Suprapubic skin (tissue), 4 donors: ENCODE results near the gene SLC12A1.

Experiments used
- EP300 ChIP-seq: sonication (generic); formaldehyde crosslinking; IDR thresholded peaks from one replicate; pipeline ENCODE4 v1.6.1; 2017; ENCODE audit warnings: antibody characterized with exemption
- POLR2A ChIP-seq, 2 donors: fragments of 450-650 bp; IDR thresholded peaks; one replicate each; pipeline ENCODE4 v1.6.1; 2017; ENCODE audit warnings: antibody characterized with exemption in 2 of 2, mild to moderate bottlenecking in 2 of 2, moderate library complexity in 2 of 2
- POLR2AphosphoS5 ChIP-seq, 3 donors: sonication (generic); formaldehyde crosslinking; IDR thresholded peaks; one replicate each; pipeline ENCODE4 v1.6.1; 2017; ENCODE audit warnings: antibody characterized with exemption in 3 of 3
- TF ChIP-seq, protein P1 (sequence below), 2 donors: fragments of 200-600 bp in 1 of 2; fragments of 450-650 bp in 1 of 2; sonication (generic) in 1 of 2; IDR thresholded peaks; one replicate each; pipeline ENCODE4 v1.5.1; 2016 to 2019; ENCODE audit warnings: antibody characterized with exemption in 2 of 2, mild to moderate bottlenecking in 1 of 2, moderate library complexity in 1 of 2

DNA sequence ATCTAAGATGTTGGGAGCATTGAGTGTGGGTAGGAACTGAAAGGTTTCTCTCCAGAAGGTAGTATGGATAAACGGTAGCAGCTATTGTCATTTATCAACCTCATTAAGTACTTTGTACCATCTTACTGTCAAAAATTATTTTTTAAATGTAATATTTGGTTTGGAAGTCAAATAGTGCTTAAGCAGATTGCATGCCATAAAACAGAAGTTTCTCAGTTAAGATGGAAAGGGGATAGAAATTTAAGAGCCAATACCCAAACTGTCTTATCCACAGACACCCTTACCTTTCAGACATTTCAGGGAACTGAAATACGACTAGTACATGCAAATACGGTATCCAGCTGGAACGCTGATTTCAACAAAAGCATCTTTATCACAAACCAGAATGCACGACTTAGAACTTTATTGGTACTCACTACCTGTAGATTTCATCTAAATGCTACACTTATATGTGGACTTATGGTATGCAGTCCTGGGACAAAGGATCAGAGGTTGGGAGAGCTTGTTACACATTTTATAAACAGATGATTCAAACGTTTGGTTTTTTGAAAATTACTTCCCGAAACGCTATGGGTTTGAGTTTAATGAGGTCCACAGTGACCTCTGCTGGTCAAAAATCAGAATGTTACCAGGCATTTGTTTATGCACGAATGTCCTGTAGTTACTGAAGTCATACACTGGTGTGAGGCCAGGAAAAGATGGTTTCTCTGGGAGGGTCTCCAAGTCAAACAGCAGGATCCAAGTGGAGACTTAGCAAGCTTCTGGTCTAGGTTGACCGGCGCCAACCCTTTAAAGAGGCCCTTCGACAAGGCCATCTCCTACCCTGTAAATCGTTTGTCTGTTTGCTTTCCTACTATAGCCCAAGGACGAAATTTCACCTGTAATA is 79.5 kb downstream of the SLC12A1 start:
- TF ChIP-seq, protein P1, sequence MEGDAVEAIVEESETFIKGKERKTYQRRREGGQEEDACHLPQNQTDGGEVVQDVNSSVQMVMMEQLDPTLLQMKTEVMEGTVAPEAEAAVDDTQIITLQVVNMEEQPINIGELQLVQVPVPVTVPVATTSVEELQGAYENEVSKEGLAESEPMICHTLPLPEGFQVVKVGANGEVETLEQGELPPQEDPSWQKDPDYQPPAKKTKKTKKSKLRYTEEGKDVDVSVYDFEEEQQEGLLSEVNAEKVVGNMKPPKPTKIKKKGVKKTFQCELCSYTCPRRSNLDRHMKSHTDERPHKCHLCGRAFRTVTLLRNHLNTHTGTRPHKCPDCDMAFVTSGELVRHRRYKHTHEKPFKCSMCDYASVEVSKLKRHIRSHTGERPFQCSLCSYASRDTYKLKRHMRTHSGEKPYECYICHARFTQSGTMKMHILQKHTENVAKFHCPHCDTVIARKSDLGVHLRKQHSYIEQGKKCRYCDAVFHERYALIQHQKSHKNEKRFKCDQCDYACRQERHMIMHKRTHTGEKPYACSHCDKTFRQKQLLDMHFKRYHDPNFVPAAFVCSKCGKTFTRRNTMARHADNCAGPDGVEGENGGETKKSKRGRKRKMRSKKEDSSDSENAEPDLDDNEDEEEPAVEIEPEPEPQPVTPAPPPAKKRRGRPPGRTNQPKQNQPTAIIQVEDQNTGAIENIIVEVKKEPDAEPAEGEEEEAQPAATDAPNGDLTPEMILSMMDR (IDR thresholded peaks at IDR 0.05): peak; percentile 34 to 58
- TF ChIP-seq POLR2A (IDR thresholded peaks at IDR 0.05): no peak
- TF ChIP-seq POLR2AphosphoS5 (IDR thresholded peaks at IDR 0.05): no peak
- no peak for TF ChIP-seq EP300
